ENCODE data around the gene OBP2B.
"Not testable (repeated sequence)": the region's sequence is repeated elsewhere in the genome, so short reads cannot be mapped to it uniquely, and the experiment has no call there.

Gene OBP2B

GRCh38 chr9:133225171-133226011, 16.3 kb upstream of the OBP2B start:
- no peak overlapping the region for H3K4me3 ChIP-seq (replicated peaks in 1 of 2; ENCODE audit: low read depth in 2 of 2, low read length in 2 of 2)
- TF ChIP-seq CTCF (IDR thresholded peaks at IDR 0.05; ENCODE audit: low read depth, low read length), result no peak
- DNase-seq (ENCODE audit: low read depth in 2 of 2), result no peak

GRCh38 chr9:133224762-133225161, 15.7 kb upstream of the OBP2B start:
- TF ChIP-seq CTCF (IDR thresholded peaks at IDR 0.05; ENCODE audit: low read depth, low read length), result no peak
- DNase-seq (ENCODE audit: low read depth in 2 of 2), result no peak

GRCh38 chr9:133223159-133223756, 14.2 kb upstream of the OBP2B start:
- H3K4me3 ChIP-seq (replicated peaks in 1 of 2; ENCODE audit: low read depth in 2 of 2, low read length in 2 of 2), result not testable (repeated sequence)
- DNase-seq (ENCODE audit: low read depth in 2 of 2), result peak in 1 of 2 donors; percentile 10

More at GRCh38 chr9:133224762-133225161, 15.7 kb upstream of the OBP2B start:
- no peak overlapping the region for H3K4me3 ChIP-seq (replicated peaks in 1 of 2; ENCODE audit: low read depth in 2 of 2, low read length in 2 of 2)

GRCh38 chr9:133221994-133222393, 12.9 kb upstream of the OBP2B start:
- DNase-seq (ENCODE audit: low read depth in 2 of 2); H3K4me3 ChIP-seq (replicated peaks in 1 of 2; ENCODE audit: low read depth in 2 of 2, low read length in 2 of 2): not testable (repeated sequence)

GRCh38 chr9:133221177-133221809, 12.2 kb upstream of the OBP2B start:
- H3K4me3 ChIP-seq (replicated peaks in 1 of 2; ENCODE audit: low read depth in 2 of 2, low read length in 2 of 2), result no peak overlapping the region
- no peak for TF ChIP-seq CTCF (IDR thresholded peaks at IDR 0.05; ENCODE audit: low read depth, low read length)
- DNase-seq (ENCODE audit: low read depth in 2 of 2), result no peak

- not testable (repeated sequence) for DNase-seq (ENCODE audit: low read depth in 2 of 2); H3K4me3 ChIP-seq (replicated peaks in 1 of 2; ENCODE audit: low read depth in 2 of 2, low read length in 2 of 2)
Observed at GRCh38 chr9:133218049-133218975, 9.3 kb upstream of the OBP2B start.

- DNase-seq (ENCODE audit: low read depth in 2 of 2); H3K4me3 ChIP-seq (replicated peaks in 1 of 2; ENCODE audit: low read depth in 2 of 2, low read length in 2 of 2): not testable (repeated sequence)
Observed at GRCh38 chr9:133217333-133217988, 8.4 kb upstream of the OBP2B start.

GRCh38 chr9:133214276-133214675, 5.2 kb upstream of the OBP2B start:
- not testable (repeated sequence) for H3K4me3 ChIP-seq (replicated peaks in 1 of 2; ENCODE audit: low read depth in 2 of 2, low read length in 2 of 2)
- peak in 1 of 2 donors; percentile 35 for DNase-seq (ENCODE audit: low read depth in 2 of 2)
